GM21529 (cell line): Measurements from ENCODE around the gene TBX15.

Source experiments
- ATAC-seq: cut with Tn5 transposase; IDR thresholded peaks from one replicate; pipeline ENCODE4 v1.9.1; 2021; ENCODE audit not compliant: unreplicated experiment

TBX15 gene

GRCh38 chr1:118988186-118989005 is at the start of gene TBX15:
TBX15 (minus strand) TSS chr1:118988343; CDS start chr1:118987795, 548 bp downstream.
- no peak for ATAC-seq

GRCh38 chr1:119034359-119034758 is 46.2 kb upstream of the TBX15 start:
- no peak for ATAC-seq

- ATAC-seq = no peak
These were observed 44.8 kb upstream of the TBX15 start for GRCh38 chr1:119032986-119033385.

- ATAC-seq = no peak
These were observed 39.6 kb upstream of the TBX15 start for GRCh38 chr1:119027759-119028158.

- no peak for ATAC-seq
These were observed 38.8 kb upstream of the TBX15 start for GRCh38 chr1:119026956-119027355.

- ATAC-seq = no peak
These were observed 27.4 kb upstream of the TBX15 start for GRCh38 chr1:119015547-119015946.

GRCh38 chr1:119012383-119012782 is 24.2 kb upstream of the TBX15 start:
- no peak for ATAC-seq

GRCh38 chr1:119011706-119012105 is 23.6 kb upstream of the TBX15 start:
- ATAC-seq = no peak

GRCh38 chr1:119011116-119011515 is 23.0 kb upstream of the TBX15 start:
- ATAC-seq = no peak

- no peak for ATAC-seq
These were observed 22.1 kb upstream of the TBX15 start for GRCh38 chr1:119010201-119010600.

GRCh38 chr1:119009312-119009655 is 21.1 kb upstream of the TBX15 start:
- ATAC-seq = no peak

- no peak for ATAC-seq
These were observed 20.6 kb upstream of the TBX15 start for GRCh38 chr1:119008483-119009311.

- ATAC-seq = no peak
These were observed 19.7 kb upstream of the TBX15 start for GRCh38 chr1:119007670-119008482.

GRCh38 chr1:119007339-119007669 is 19.2 kb upstream of the TBX15 start:
- no peak for ATAC-seq

GRCh38 chr1:119006406-119007279 is 18.5 kb upstream of the TBX15 start:
- no peak for ATAC-seq

GRCh38 chr1:119005724-119006405 is 17.7 kb upstream of the TBX15 start:
- ATAC-seq = no peak

- no peak for ATAC-seq
These were observed 16.6 kb upstream of the TBX15 start for GRCh38 chr1:119004781-119005180.

- ATAC-seq = no peak
These were observed 16.0 kb upstream of the TBX15 start for GRCh38 chr1:119004129-119004527.

- ATAC-seq = no peak
These were observed 15.4 kb upstream of the TBX15 start for GRCh38 chr1:119003413-119004128.
